ENCODE measurements around the gene HYAL4.

HYAL4 gene

DNA sequence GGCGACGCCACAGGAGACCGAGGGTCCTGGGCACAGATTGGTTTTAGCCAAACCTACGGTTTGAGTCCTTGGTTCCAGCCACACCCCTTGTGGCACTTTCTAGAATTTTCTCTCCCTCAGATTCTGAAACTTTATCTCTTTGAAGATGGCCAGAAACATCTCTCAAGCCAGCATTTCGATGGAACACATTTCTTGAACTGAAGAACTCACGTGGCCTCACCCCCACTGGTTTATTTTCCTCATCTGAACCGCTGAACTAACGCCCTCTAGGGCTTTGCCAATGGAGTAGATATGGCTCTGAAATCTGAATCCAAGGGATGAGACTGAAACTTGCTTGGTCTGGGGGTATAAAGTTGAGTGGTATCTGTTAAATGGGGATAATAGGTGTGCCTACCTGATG, 73.3 kb downstream of the HYAL4 start:
- no peak for DNase-seq

DNA sequence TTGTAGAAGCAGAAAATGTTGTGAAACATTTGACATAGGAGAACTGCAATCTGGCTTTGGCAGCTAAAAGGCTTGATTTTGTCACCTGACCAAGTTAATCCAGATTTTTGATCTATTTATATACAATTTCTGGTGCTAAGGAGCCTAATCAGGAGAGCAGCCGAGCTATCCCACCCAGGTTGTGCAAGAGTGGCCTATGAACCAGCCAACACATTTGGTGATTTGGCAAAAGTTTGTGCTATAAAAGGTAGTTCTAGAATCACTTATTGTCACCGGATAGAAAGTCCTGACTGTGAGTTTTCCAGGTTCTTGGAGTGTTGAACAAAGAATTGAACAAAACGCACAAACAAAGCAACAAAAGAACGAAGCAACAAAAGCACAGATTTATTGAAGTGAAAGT, 78.6 kb downstream of the HYAL4 start:
- no peak for DNase-seq

- no peak for DNase-seq
These were observed 80.0 kb downstream of the HYAL4 start, which contains the start of gene SPAM1 for GRCh38 chr7:123924941-123925340. TSS of gene SPAM1 (plus strand) at chr7:123925241. CDS start at chr7:123953571, 28,330 bp downstream.

Measured in stimulated activated CD4-positive, alpha-beta T cell treated with anti-CD3 and anti-CD28 coated beads, Interleukin-2, amount 100 ng/mL, for 24 hours (primary cell).